LHCN-M2 (cell line): ENCODE data around the gene ARHGEF19. TPM values are rescaled to one million over a fixed set of nuclear protein-coding genes. Genes with fewer than 3 reads are reported as not detected.
"Not testable (repeated sequence)": the region's sequence is repeated elsewhere in the genome, so short reads cannot be mapped to it uniquely, and the experiment has no call there.

Experiments used
- DNase-seq: peaks from one replicate; pipeline ENCODE4 v3.0.0-alpha.2; 2012; ENCODE audit warnings: low read depth
- total RNA-seq: library from RNA; depleted of rRNA; stranded (reverse); fragments of >200 nt; gene quantifications from 2 replicates; pipeline ENCODE4 v1.2.3, GENCODE V29; 2014

ARHGEF19 gene
- total RNA-seq, 1 experiment from 2014 or later, result 1.9 TPM

GRCh38 chr1:16205334-16205671, 7.1 kb downstream of the ARHGEF19 start:
- no peak for DNase-seq

- no peak for DNase-seq
Observed at GRCh38 chr1:16204634-16205333, 7.7 kb downstream of the ARHGEF19 start.

- no peak for DNase-seq
Observed at GRCh38 chr1:16204216-16204615, 8.2 kb downstream of the ARHGEF19 start.

- DNase-seq, result no peak
Observed at GRCh38 chr1:16203550-16203949, 8.9 kb downstream of the ARHGEF19 start.

- no peak for DNase-seq
Observed at GRCh38 chr1:16202281-16203210, 9.9 kb downstream of the ARHGEF19 start.

GRCh38 chr1:16199700-16200099, 12.8 kb downstream of the ARHGEF19 start:
- DNase-seq, result no peak

- no peak for DNase-seq
Observed at GRCh38 chr1:16199157-16199501, 13.3 kb downstream of the ARHGEF19 start.

- DNase-seq, result no peak
Observed at GRCh38 chr1:16198444-16199156, 13.9 kb downstream of the ARHGEF19 start.

GRCh38 chr1:16196874-16197273, 15.6 kb downstream of the ARHGEF19 start:
- no peak for DNase-seq

- not testable (repeated sequence) for DNase-seq
Observed at GRCh38 chr1:16196139-16196538, 16.3 kb downstream of the ARHGEF19 start.

- DNase-seq, result no peak
Observed at GRCh38 chr1:16195518-16195905, 16.9 kb downstream of the ARHGEF19 start.

- no peak for DNase-seq
Observed at GRCh38 chr1:16191916-16192546, 20.4 kb downstream of the ARHGEF19 start.

GRCh38 chr1:16191309-16191708, 21.1 kb downstream of the ARHGEF19 start:
- no peak for DNase-seq

GRCh38 chr1:16189921-16190621, 22.4 kb downstream of the ARHGEF19 start:
- no peak for DNase-seq

- no peak for DNase-seq
Observed at GRCh38 chr1:16189003-16189402, 23.4 kb downstream of the ARHGEF19 start.

- DNase-seq, result peak; percentile 75
Observed at GRCh38 chr1:16187748-16188401, 24.6 kb downstream of the ARHGEF19 start.

GRCh38 chr1:16186655-16187235, 25.7 kb downstream of the ARHGEF19 start:
- no peak for DNase-seq

- no peak for DNase-seq
Observed at GRCh38 chr1:16184557-16185303, 27.7 kb downstream of the ARHGEF19 start.

GRCh38 chr1:16183765-16184556, 28.5 kb downstream of the ARHGEF19 start:
- DNase-seq, result no peak
